Adrenal gland (tissue), 5 donors: Measurements from ENCODE around the gene DCXR.

Experiments used
- POLR2A ChIP-seq, 2 donors: fragments of 450-650 bp; IDR thresholded peaks; one replicate each; pipeline ENCODE4 v1.6.1; 2017; ENCODE audit warnings: antibody characterized with exemption in 2 of 2, mild to moderate bottlenecking in 2 of 2, moderate library complexity in 1 of 2
- TF ChIP-seq, protein P1 (sequence below), 6 experiments: fragments of 450-650 bp in 4 of 6; fragments of 200-600 bp in 2 of 6; sonication (generic) in 1 of 6; IDR thresholded peaks; 1 replicate in 5 of 6; 2 replicates in 1 of 6; pipeline versions ENCODE4 v1.5.1 to v1.8.0; 2016 to 2021; ENCODE audit warnings: antibody characterized with exemption in 6 of 6, mild to moderate bottlenecking in 2 of 6, moderate library complexity in 1 of 6
- donor health status: DM: no; HTN: no; CAD: no.

DNA sequence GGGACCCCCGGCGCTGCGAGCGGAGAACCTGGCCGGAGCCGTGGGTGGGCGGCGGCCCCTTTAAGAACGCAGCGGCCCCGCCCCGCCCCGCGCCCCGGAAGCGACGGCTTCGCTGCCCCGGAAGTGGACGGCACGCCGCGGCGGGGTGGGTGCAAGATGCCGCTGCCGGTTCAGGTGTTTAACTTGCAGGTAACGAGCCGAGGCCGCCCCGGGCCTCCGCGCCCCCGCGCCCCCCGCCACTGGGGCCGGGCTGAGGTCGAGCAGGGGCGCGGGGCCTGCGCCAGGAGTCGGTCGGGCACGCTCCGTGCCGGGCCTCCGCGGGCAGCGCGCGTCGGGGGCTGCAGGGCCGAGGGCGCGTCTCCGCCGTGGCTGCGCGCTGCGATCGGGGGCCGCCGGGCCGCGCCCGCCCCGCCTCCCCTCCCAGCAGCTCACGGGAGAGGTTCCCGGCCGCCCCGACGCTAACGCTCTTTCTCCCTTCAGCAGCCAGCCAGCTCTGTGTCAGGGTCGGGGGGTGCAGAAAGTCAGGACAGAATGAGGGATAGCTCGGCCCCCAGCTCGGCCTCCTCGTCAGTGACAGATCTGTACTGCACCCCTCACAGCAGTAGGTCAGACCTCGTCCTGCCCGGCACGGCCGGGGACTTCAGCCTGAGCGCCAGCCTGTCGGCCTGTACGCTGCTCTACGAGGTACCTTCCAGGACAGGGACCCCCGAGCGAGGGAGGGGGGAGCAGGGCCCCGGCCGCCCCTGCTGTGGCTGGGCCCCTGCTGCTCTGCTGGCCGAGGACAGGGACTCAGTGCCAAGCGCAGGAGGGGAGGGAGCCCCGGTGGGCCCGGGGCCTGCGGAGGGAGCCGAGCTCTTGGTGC, 14.5 kb upstream of the DCXR start, which contains the start of the genes GPS1 and RFNG:
- TF ChIP-seq, protein P1, sequence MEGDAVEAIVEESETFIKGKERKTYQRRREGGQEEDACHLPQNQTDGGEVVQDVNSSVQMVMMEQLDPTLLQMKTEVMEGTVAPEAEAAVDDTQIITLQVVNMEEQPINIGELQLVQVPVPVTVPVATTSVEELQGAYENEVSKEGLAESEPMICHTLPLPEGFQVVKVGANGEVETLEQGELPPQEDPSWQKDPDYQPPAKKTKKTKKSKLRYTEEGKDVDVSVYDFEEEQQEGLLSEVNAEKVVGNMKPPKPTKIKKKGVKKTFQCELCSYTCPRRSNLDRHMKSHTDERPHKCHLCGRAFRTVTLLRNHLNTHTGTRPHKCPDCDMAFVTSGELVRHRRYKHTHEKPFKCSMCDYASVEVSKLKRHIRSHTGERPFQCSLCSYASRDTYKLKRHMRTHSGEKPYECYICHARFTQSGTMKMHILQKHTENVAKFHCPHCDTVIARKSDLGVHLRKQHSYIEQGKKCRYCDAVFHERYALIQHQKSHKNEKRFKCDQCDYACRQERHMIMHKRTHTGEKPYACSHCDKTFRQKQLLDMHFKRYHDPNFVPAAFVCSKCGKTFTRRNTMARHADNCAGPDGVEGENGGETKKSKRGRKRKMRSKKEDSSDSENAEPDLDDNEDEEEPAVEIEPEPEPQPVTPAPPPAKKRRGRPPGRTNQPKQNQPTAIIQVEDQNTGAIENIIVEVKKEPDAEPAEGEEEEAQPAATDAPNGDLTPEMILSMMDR (IDR thresholded peaks at IDR 0.05), result no peak
- no peak for TF ChIP-seq POLR2A (IDR thresholded peaks at IDR 0.05)
